Ascending aorta (tissue), 2 donors: ENCODE results near the gene LRRC7. TPM values are rescaled to one million over a fixed set of nuclear protein-coding genes. Genes with fewer than 3 reads are reported as not detected.

ENCODE experiments used
- DNase-seq, 2 donors: peaks; one replicate each; pipeline ENCODE4 v3.0.0-alpha.2; 2019; ENCODE audit warnings: low spot score in 2 of 2
- H3K27ac ChIP-seq, 2 donors: fragments of 200-600 bp; sonication (generic); one replicate each; pipeline ENCODE4 v1.5.1; 2016 to 2017; ENCODE audit warnings: mild to moderate bottlenecking in 1 of 2
- H3K27me3 ChIP-seq: fragments of 200-600 bp; sonication (generic); one replicate; pipeline ENCODE4 v1.5.1; 2017
- H3K36me3 ChIP-seq, 2 donors: fragments of 200-600 bp; sonication (generic); one replicate each; pipeline ENCODE4 v1.5.1; 2016
- H3K4me1 ChIP-seq, 2 donors: fragments of 200-600 bp; sonication (generic); one replicate each; pipeline ENCODE4 v1.5.1; 2016 to 2017; ENCODE audit warnings: mild to moderate bottlenecking in 1 of 2
- H3K4me3 ChIP-seq, 2 donors: fragments of 200-600 bp; sonication (generic); one replicate each; pipeline ENCODE4 v1.5.1; 2016 to 2017; ENCODE audit warnings: mild to moderate bottlenecking in 1 of 2
- H3K9me3 ChIP-seq, 2 donors: fragments of 200-600 bp; sonication (generic); one replicate each; pipeline ENCODE4 v1.5.1; 2016
- CTCF ChIP-seq, 3 experiments: fragments of 200-600 bp in 2 of 3; fragments of 450-650 bp in 1 of 3; sonication (generic) in 2 of 3; IDR thresholded peaks; one replicate each; pipeline ENCODE4 v1.5.1; 2016 to 2019; ENCODE audit warnings: antibody characterized with exemption in 3 of 3, mild to moderate bottlenecking in 1 of 3, moderate library complexity in 1 of 3
- intact Hi-C: fragments of 100-400 bp; cut with DNase I; formaldehyde crosslinking; loops from one replicate; pipeline ENCODE4 v1.15.1; 2023
- total RNA-seq: library from RNA; depleted of rRNA; stranded (reverse); fragments of >200 nt; gene quantifications from one replicate; pipeline ENCODE4 v1.1.0, GENCODE V29; 2016

Gene LRRC7
- total RNA-seq, 1 donor from 2014 or later: not detected

- intact Hi-C loops: no loop called here
- Histone ChIP-seq H3K4me3 (no peak overlapping the region), H3K36me3 (no peaks in the 10 kb centered on the region), H3K27me3 (no peaks in the 10 kb centered on the region), H3K4me1 (no peaks in the 10 kb centered on the region), H3K27ac (no peak overlapping the region), H3K9me3 (no peaks in the 10 kb centered on the region)
- no peak for DNase-seq
- no peak for TF ChIP-seq CTCF (IDR thresholded peaks at IDR 0.05)
Observed at GRCh38 chr1:69650779-69651178, 83.1 kb downstream of the LRRC7 start.

GRCh38 chr1:69651656-69652055, 83.9 kb downstream of the LRRC7 start:
- intact Hi-C loops: no loop called here
- Histone ChIP-seq H3K9me3 (no peaks in the 10 kb centered on the region), H3K4me1 (no peaks in the 10 kb centered on the region), H3K36me3 (no peaks in the 10 kb centered on the region), H3K27me3 (no peaks in the 10 kb centered on the region), H3K27ac (no peak overlapping the region), H3K4me3 (no peak overlapping the region)
- TF ChIP-seq CTCF (IDR thresholded peaks at IDR 0.05): no peak
- no peak for DNase-seq

- Histone ChIP-seq H3K27me3 (no peaks in the 10 kb centered on the region), H3K4me1 (no peaks in the 10 kb centered on the region), H3K4me3 (no peak overlapping the region), H3K9me3 (no peaks in the 10 kb centered on the region), H3K36me3 (no peaks in the 10 kb centered on the region), H3K27ac (no peak overlapping the region)
- intact Hi-C loops: no loop called here
- no peak for DNase-seq
- TF ChIP-seq CTCF (IDR thresholded peaks at IDR 0.05): no peak
Observed at GRCh38 chr1:69657971-69658370, 90.2 kb downstream of the LRRC7 start.

- Histone ChIP-seq H3K4me3 (no peak overlapping the region), H3K27me3 (no peaks in the 10 kb centered on the region), H3K9me3 (no peaks in the 10 kb centered on the region), H3K36me3 (no peaks in the 10 kb centered on the region), H3K27ac (no peak overlapping the region), H3K4me1 (no peaks in the 10 kb centered on the region)
- intact Hi-C loops: no loop called here
- no peak for DNase-seq
- no peak for TF ChIP-seq CTCF (IDR thresholded peaks at IDR 0.05)
Observed at GRCh38 chr1:69661686-69662085, 94.0 kb downstream of the LRRC7 start.

- Histone ChIP-seq H3K4me1 (no peaks in the 10 kb centered on the region), H3K27ac (no peak overlapping the region), H3K4me3 (no peak overlapping the region), H3K9me3 (no peaks in the 10 kb centered on the region), H3K27me3 (no peaks in the 10 kb centered on the region), H3K36me3 (no peaks in the 10 kb centered on the region)
- no peak for DNase-seq
- no peak for TF ChIP-seq CTCF (IDR thresholded peaks at IDR 0.05)
- intact Hi-C loops: no loop called here
Observed at GRCh38 chr1:69662321-69662720, 94.6 kb downstream of the LRRC7 start.

- H3K9me3 ChIP-seq: no peaks in the 10 kb centered on the region
- intact Hi-C loops: no loop called here
- H3K4me1 ChIP-seq: no peaks in the 10 kb centered on the region
- TF ChIP-seq CTCF (IDR thresholded peaks at IDR 0.05): no peak
- H3K27ac ChIP-seq: no peak overlapping the region
- no peaks in the 10 kb centered on the region for H3K36me3 ChIP-seq
- H3K4me3 ChIP-seq: no peak overlapping the region
- H3K27me3 ChIP-seq: no peaks in the 10 kb centered on the region
- DNase-seq: no peak
Observed at GRCh38 chr1:69671363-69672010, 103.8 kb downstream of the LRRC7 start.
